B cell (primary cell): ENCODE data around the gene SCFD2. TPM values are rescaled to one million over a fixed set of nuclear protein-coding genes. Genes with fewer than 3 reads are reported as not detected.

ENCODE experiments used
- ATAC-seq: fragments of 200-7000 bp; cut with Tn5 transposase; one replicate; pipeline ENCODE4 v1.10.0; 2021; ENCODE audit warnings: low read depth, mild to moderate bottlenecking, moderate number of reproducible peaks, moderate library complexity
- CTCF ChIA-PET: fragments of 350-600 bp; sonication (Branson Sonifier 250); formaldehyde crosslinking; loops from one replicate; lab custom pipeline; 2021; ENCODE audit warnings: antibody characterized with exemption, inconsistent platforms; lab: Charles Lee
- POLR2A ChIA-PET: fragments of 350-600 bp; sonication (Branson Sonifier 250); formaldehyde crosslinking; loops from one replicate; lab custom pipeline; 2021; ENCODE audit warnings: antibody characterized with exemption; lab: Charles Lee
- DNase-seq: peaks from one replicate; pipeline ENCODE4 v3.0.0; 2013
- H2AFZ ChIP-seq: 2 replicates; pipeline ENCODE4 v1.6.1; 2012; ENCODE audit warnings: mild to moderate bottlenecking, low read depth, low read length; ENCODE audit not compliant: insufficient read depth, poor library complexity, severe bottlenecking
- H3K27ac ChIP-seq, 2 donors: 1 replicate in 1 of 2; 2 replicates in 1 of 2; pipeline ENCODE4 v1.5.1; 2012 to 2013; ENCODE audit warnings: low read length in 2 of 2, mild to moderate bottlenecking in 2 of 2, moderate library complexity in 1 of 2
- H3K27me3 ChIP-seq, 4 experiments: fragments of 200-600 bp in 1 of 4; sonication (generic) in 1 of 4; replicated peaks in 1 of 4; 1 replicate in 2 of 4; 2 replicates in 2 of 4; pipeline versions ENCODE4 v1.6.1 to v1.7.0; 2013 to 2016; ENCODE audit warnings: low read length in 3 of 4, mild to moderate bottlenecking in 2 of 4, mixed read lengths in 1 of 4, moderate library complexity in 1 of 4; ENCODE audit not compliant: insufficient read depth in 4 of 4, control insufficient read depth in 3 of 4; ENCODE audit errors: control extremely low read depth in 1 of 4
- H3K36me3 ChIP-seq, 2 experiments: replicated peaks in 1 of 2; 1 replicate in 1 of 2; 2 replicates in 1 of 2; pipeline versions ENCODE4 v1.6.1 to v1.7.1; 2013; ENCODE audit warnings: low read length in 1 of 2; ENCODE audit not compliant: insufficient read depth in 2 of 2, control insufficient read depth in 1 of 2; ENCODE audit errors: control extremely low read depth in 1 of 2, extremely low read depth in 1 of 2
- H3K4me1 ChIP-seq, 2 donors: fragments of 200-600 bp in 1 of 2; sonication (generic) in 1 of 2; 1 replicate in 1 of 2; 2 replicates in 1 of 2; pipeline versions ENCODE4 v1.5.1 to v1.6.1; 2013 to 2017; ENCODE audit warnings: low read length in 2 of 2; ENCODE audit not compliant: control insufficient read depth in 2 of 2, insufficient read depth in 2 of 2
- H3K4me2 ChIP-seq: replicated peaks from 2 replicates; pipeline ENCODE3; 2012; ENCODE audit warnings: mild to moderate bottlenecking, low read depth, low read length; ENCODE audit not compliant: poor library complexity, severe bottlenecking
- H3K4me3 ChIP-seq, 5 experiments: fragments of 200-600 bp in 1 of 5; sonication (generic) in 1 of 5; 1 replicate in 3 of 5; 2 replicates in 2 of 5; pipeline versions ENCODE4 v1.5.1 to v1.7.0; 2011 to 2016; ENCODE audit warnings: low read length in 4 of 5, mild to moderate bottlenecking in 4 of 5, low read depth in 2 of 5, control low read depth in 1 of 5, moderate library complexity in 1 of 5; ENCODE audit not compliant: insufficient read depth in 1 of 5; ENCODE audit errors: control extremely low read depth in 1 of 5, extremely low read depth in 1 of 5
- H3K79me2 ChIP-seq: fragments of 200-600 bp; sonication (generic); one replicate; pipeline ENCODE4 v1.6.0; 2016; ENCODE audit warnings: low read length; ENCODE audit not compliant: control insufficient read depth, insufficient read depth
- H3K9ac ChIP-seq: fragments of 200-600 bp; sonication (generic); 2 replicates; pipeline ENCODE4 v1.6.1; 2017; ENCODE audit warnings: mild to moderate bottlenecking, low read length, moderate library complexity
- H3K9me3 ChIP-seq, 3 donors: one replicate each; pipeline versions ENCODE4 v1.6.1 to v1.7.1; 2013; ENCODE audit warnings: low read length in 2 of 3; ENCODE audit not compliant: control insufficient read depth in 2 of 3, insufficient read depth in 1 of 3; ENCODE audit errors: control extremely low read depth in 1 of 3
- H4K20me1 ChIP-seq: 2 replicates; pipeline ENCODE4 v1.6.0; 2012; ENCODE audit warnings: mild to moderate bottlenecking, low read length; ENCODE audit not compliant: insufficient read depth, control insufficient read depth, poor library complexity, severe bottlenecking
- H3K27ac Mint-ChIP-seq: one replicate; pipeline ENCODE4 v1.8.0; 2021; ENCODE audit warnings: mixed read lengths
- H3K27me3 Mint-ChIP-seq: one replicate; pipeline ENCODE4 v1.8.0; 2021; ENCODE audit warnings: mixed read lengths
- H3K4me1 Mint-ChIP-seq: one replicate; pipeline ENCODE4 v1.8.0; 2021; ENCODE audit warnings: mixed read lengths
- H3K4me3 Mint-ChIP-seq: one replicate; pipeline ENCODE4 v1.8.0; 2021; ENCODE audit warnings: mixed read lengths
- H3K9me3 Mint-ChIP-seq: one replicate; pipeline ENCODE4 v1.8.0; 2022; ENCODE audit warnings: mixed read lengths; ENCODE audit not compliant: insufficient read depth
- CTCF ChIP-seq: fragments of 200-600 bp; IDR thresholded peaks from one replicate; pipeline ENCODE4 v1.8.0; 2022; ENCODE audit warnings: antibody characterized with exemption, mild to moderate bottlenecking
- EZH2 ChIP-seq: IDR thresholded peaks from 2 replicates; pipeline ENCODE4 v1.6.1; 2012; ENCODE audit warnings: borderline replicate concordance, low read depth, mild to moderate bottlenecking, moderate library complexity, low read length; ENCODE audit not compliant: insufficient read depth, poor library complexity, severe bottlenecking
- WGBS: methylation state at CpG from one replicate; pipeline ENCODE4 v1.1.5; 2013; ENCODE audit warnings: missing lambda C conversion rate; ENCODE audit not compliant: insufficient coverage; 5-methylcytosine and 5-hydroxymethylcytosine counted together
- intact Hi-C: fragments of 100-400 bp; cut with micrococcal nuclease; formaldehyde crosslinking; loops from one replicate; pipeline ENCODE4 v1.10.0; 2022
- polyA plus RNA-seq: library from polyadenylated mRNA; depleted of rRNA; stranded (reverse); fragments of >200 nt; gene quantifications from 2 replicates; pipeline ENCODE4 v1.2.3, GENCODE V29; 2012
- total RNA-seq, 2 donors: library from RNA; stranded (reverse); fragments of 120-200 nt in 1 of 2; gene quantifications; 1 replicate in 1 of 2; 2 replicates in 1 of 2; pipeline versions ENCODE4 v1.2.3 to v1.2.4, GENCODE V29; 2013 to 2022

Gene SCFD2
- total and polyA plus RNA-seq, 2 donors (not counting 1 experiment from before 2014, with no cell fraction given): 12.8 to 20.4 TPM

GRCh38 chr4:53113431-53114225 lies 252.2 kb downstream of the SCFD2 start:
- Histone ChIP-seq H3K9ac (no peak overlapping the region), H3K4me3 (no peak overlapping the region), H3K27me3 (no peaks in the 10 kb centered on the region), H3K27ac (no peak overlapping the region), H3K4me1 (no peaks in the 10 kb centered on the region), H3K79me2 (no peaks in the 10 kb centered on the region), H2AFZ (no peak overlapping the region), H4K20me1 (no peaks in the 10 kb centered on the region), H3K36me3 (no peaks in the 10 kb centered on the region), H3K9me3 (no peaks in the 10 kb centered on the region), H3K4me2 (no peak overlapping the region)
- no peak overlapping the region for H3K4me3 Mint-ChIP-seq
- ChIA-PET POLR2A (no interaction called here), CTCF (no interaction called here)
- no CpG with 5 or more reads among the region's 2 CpGs for WGBS
- no peaks in the 10 kb centered on the region for H3K27me3 Mint-ChIP-seq
- H3K9me3 Mint-ChIP-seq: peaks cover 3% of the 10 kb centered on the region
- DNase-seq (no peak), ATAC-seq (no peak)
- intact Hi-C loops: no loop called here
- TF ChIP-seq CTCF: no peak
- no peak for TF ChIP-seq EZH2
- H3K4me1 Mint-ChIP-seq: peaks cover 8% of the 10 kb centered on the region
- H3K27ac Mint-ChIP-seq: no peak overlapping the region

GRCh38 chr4:53105313-53105712 lies 260.5 kb downstream of the SCFD2 start:
- Histone ChIP-seq H3K27ac (no peak overlapping the region), H3K9ac (no peak overlapping the region), H4K20me1 (no peaks in the 10 kb centered on the region), H3K4me3 (no peak overlapping the region), H3K36me3 (peaks cover 0 to 1% of the 10 kb centered on the region in 2 experiments), H3K4me2 (no peak overlapping the region), H3K27me3 (no peaks in the 10 kb centered on the region), H3K4me1 (no peaks in the 10 kb centered on the region), H3K79me2 (no peaks in the 10 kb centered on the region), H3K9me3 (peaks cover 0 to 1% (median 0%) of the 10 kb centered on the region in 3 donors), H2AFZ (no peak overlapping the region)
- DNase-seq: no peak
- no peak for ATAC-seq
- H3K27ac Mint-ChIP-seq: no peak overlapping the region
- peaks cover 3% of the 10 kb centered on the region for H3K9me3 Mint-ChIP-seq
- POLR2A ChIA-PET: no interaction called here
- H3K4me1 Mint-ChIP-seq: peaks cover 9% of the 10 kb centered on the region
- 100% methylated on average over 5 of the region's 6 CpGs for WGBS
- H3K27me3 Mint-ChIP-seq: no peaks in the 10 kb centered on the region
- intact Hi-C loops: no loop called here
- CTCF ChIA-PET: no interaction called here
- TF ChIP-seq EZH2 (no peak), CTCF (no peak)
- no peak overlapping the region for H3K4me3 Mint-ChIP-seq
